ENCODE data around the gene SFXN5. TPM values are rescaled to one million over a fixed set of nuclear protein-coding genes. Genes with fewer than 3 reads are reported as not detected.

SFXN5 gene
- total RNA-seq, 1 donor from 2014 or later = 12.7 TPM

- peaks cover 6% of the 10 kb centered on the region for H3K36me3 Mint-ChIP-seq (ENCODE audit: unreplicated experiment)
- DNase-seq (ENCODE audit: extremely low spot score, unreplicated experiment) = no peak
- H3K27me3 Mint-ChIP-seq (ENCODE audit: unreplicated experiment) = no peaks in the 10 kb centered on the region
- no peak overlapping the region for H3K4me3 Mint-ChIP-seq (ENCODE audit: unreplicated experiment)
- no peaks in the 10 kb centered on the region for H3K9me3 Mint-ChIP-seq (ENCODE audit: unreplicated experiment)
- H3K4me1 Mint-ChIP-seq (ENCODE audit: unreplicated experiment) = peaks cover 30% of the 10 kb centered on the region
- no peak for TF ChIP-seq CTCF (IDR thresholded peaks at IDR 0.05)
- no peak overlapping the region for H3K27ac Mint-ChIP-seq (ENCODE audit: unreplicated experiment)
Measured at GRCh38 chr2:73023497-73023896, 48.0 kb downstream of the SFXN5 start.

GRCh38 chr2:73022024-73022568, 49.4 kb downstream of the SFXN5 start:
- H3K4me1 Mint-ChIP-seq (ENCODE audit: unreplicated experiment) = peaks cover 37% of the 10 kb centered on the region
- no peak for DNase-seq (ENCODE audit: extremely low spot score, unreplicated experiment)
- no peaks in the 10 kb centered on the region for H3K9me3 Mint-ChIP-seq (ENCODE audit: unreplicated experiment)
- TF ChIP-seq CTCF (IDR thresholded peaks at IDR 0.05) = no peak
- peaks cover 5% of the 10 kb centered on the region for H3K36me3 Mint-ChIP-seq (ENCODE audit: unreplicated experiment)
- no peak overlapping the region for H3K4me3 Mint-ChIP-seq (ENCODE audit: unreplicated experiment)
- no peak overlapping the region for H3K27ac Mint-ChIP-seq (ENCODE audit: unreplicated experiment)
- no peaks in the 10 kb centered on the region for H3K27me3 Mint-ChIP-seq (ENCODE audit: unreplicated experiment)

GRCh38 chr2:73021371-73022010, 50.0 kb downstream of the SFXN5 start:
- no peak for DNase-seq (ENCODE audit: extremely low spot score, unreplicated experiment)
- Mint-ChIP-seq H3K9me3 (ENCODE audit: unreplicated experiment) (no peaks in the 10 kb centered on the region), H3K4me1 (ENCODE audit: unreplicated experiment) (peaks cover 41% of the 10 kb centered on the region), H3K4me3 (ENCODE audit: unreplicated experiment) (no peak overlapping the region), H3K27me3 (ENCODE audit: unreplicated experiment) (no peaks in the 10 kb centered on the region), H3K36me3 (ENCODE audit: unreplicated experiment) (peaks cover 6% of the 10 kb centered on the region), H3K27ac (ENCODE audit: unreplicated experiment) (peak overlapping the region; percentile 47)
- TF ChIP-seq CTCF (IDR thresholded peaks at IDR 0.05) = no peak

- H3K4me3 Mint-ChIP-seq (ENCODE audit: unreplicated experiment) = no peak overlapping the region
- H3K36me3 Mint-ChIP-seq (ENCODE audit: unreplicated experiment) = peaks cover 10% of the 10 kb centered on the region
- peak; percentile 79 for DNase-seq (ENCODE audit: extremely low spot score, unreplicated experiment)
- H3K9me3 Mint-ChIP-seq (ENCODE audit: unreplicated experiment) = no peaks in the 10 kb centered on the region
- no peak for TF ChIP-seq CTCF (IDR thresholded peaks at IDR 0.05)
- peak overlapping the region; percentile 47 for H3K27ac Mint-ChIP-seq (ENCODE audit: unreplicated experiment)
- peaks cover 41% of the 10 kb centered on the region for H3K4me1 Mint-ChIP-seq (ENCODE audit: unreplicated experiment)
- H3K27me3 Mint-ChIP-seq (ENCODE audit: unreplicated experiment) = no peaks in the 10 kb centered on the region
Measured at GRCh38 chr2:73020657-73021370, 50.7 kb downstream of the SFXN5 start.

GRCh38 chr2:73020306-73020656, 51.2 kb downstream of the SFXN5 start:
- H3K27me3 Mint-ChIP-seq (ENCODE audit: unreplicated experiment) = no peaks in the 10 kb centered on the region
- DNase-seq (ENCODE audit: extremely low spot score, unreplicated experiment) = peak; percentile 73

More at GRCh38 chr2:73020306-73020656, 51.2 kb downstream of the SFXN5 start:
- TF ChIP-seq CTCF (IDR thresholded peaks at IDR 0.05) = no peak
- Mint-ChIP-seq H3K36me3 (ENCODE audit: unreplicated experiment) (peaks cover 7% of the 10 kb centered on the region), H3K27ac (ENCODE audit: unreplicated experiment) (peak overlapping the region; percentile 46), H3K4me1 (ENCODE audit: unreplicated experiment) (peaks cover 41% of the 10 kb centered on the region), H3K4me3 (ENCODE audit: unreplicated experiment) (no peak overlapping the region), H3K9me3 (ENCODE audit: unreplicated experiment) (no peaks in the 10 kb centered on the region)
